HepG2 (cell line): ENCODE results near the gene SEC11A. TPM values are rescaled to one million over a fixed set of nuclear protein-coding genes. Genes with fewer than 3 reads are reported as not detected.

ENCODE experiments used
- ATAC-seq: fragments of 200-7000 bp; cut with Tn5 transposase; 3 replicates; pipeline ENCODE4 v1.9.1; 2020; ENCODE audit warnings: mild to moderate bottlenecking, moderate library complexity
- BruUV-seq: library from RNA; stranded (reverse); fragments of 400-500 nt; replicated peaks from 2 replicates; lab custom pipeline; 2021; lab: Mats Ljungman, UMichigan
- CTCF ChIA-PET: fragments of 300-600 bp; formaldehyde crosslinking; extraction: SDS; loops from one replicate; lab custom pipeline; 2021; ENCODE audit warnings: low total read pairs, inconsistent platforms, low intra/inter-chr PET ratio; lab: Yijun Ruan, JAX
- POLR2A ChIA-PET: fragments of 350-600 bp; sonication (Branson Sonifier 250); formaldehyde crosslinking; loops from one replicate; lab custom pipeline; 2020; ENCODE audit warnings: antibody characterized with exemption, inconsistent platforms; lab: Yijun Ruan, JAX
- DNase-seq: peaks from one replicate; pipeline ENCODE4 v3.0.0-alpha.2; 2015; ENCODE audit warnings: low spot score
- FAIRE-seq: peaks from 3 replicates; lab custom pipeline; 2011; peaks lifted over from hg19 to GRCh38; lab: Jason Lieb, UNC
- H2AFZ ChIP-seq: one replicate; pipeline ENCODE4 v1.6.1; 2011; ENCODE audit warnings: low read length, inconsistent platforms
- H3K27ac ChIP-seq: fragments of 300-600 bp; 3 replicates; pipeline ENCODE4 v1.8.0; 2011; ENCODE audit warnings: mixed run types, mild to moderate bottlenecking, mixed read lengths, low read length, inconsistent platforms; ENCODE audit not compliant: insufficient read depth; ENCODE audit errors: extremely low read length
- H3K27me3 ChIP-seq, 2 experiments: fragments of 200-600 bp in 1 of 2; 2 replicates in 1 of 2; 3 replicates in 1 of 2; pipeline versions ENCODE4 v1.6.0 to v1.8.0; 2011; ENCODE audit warnings: low read length in 2 of 2, mild to moderate bottlenecking in 2 of 2, moderate library complexity in 2 of 2, inconsistent platforms in 1 of 2; ENCODE audit not compliant: insufficient read depth in 2 of 2, control insufficient read depth in 1 of 2
- H3K36me3 ChIP-seq, 2 experiments: fragments of 200-600 bp in 1 of 2; replicated peaks in 1 of 2; 2 replicates in 1 of 2; 3 replicates in 1 of 2; pipeline versions ENCODE4 v1.5.1 to v1.8.0; 2011; ENCODE audit warnings: low read length in 2 of 2, inconsistent platforms in 1 of 2; ENCODE audit not compliant: insufficient read depth in 2 of 2, control insufficient read depth in 1 of 2
- H3K4me1 ChIP-seq: 2 replicates; pipeline ENCODE4 v1.5.1; 2012; ENCODE audit warnings: low read length, inconsistent platforms; ENCODE audit not compliant: insufficient read depth
- H3K4me2 ChIP-seq: 2 replicates; pipeline ENCODE4 v1.6.0; 2011; ENCODE audit warnings: low read depth, low read length, inconsistent platforms
- H3K4me3 ChIP-seq, 3 experiments: fragments of 200-600 bp in 1 of 3; sonication (generic), shearing (Covaris generic) in 1 of 3; replicated peaks in 1 of 3; 2 replicates each; pipeline ENCODE4 v1.5.1; 2011 to 2016; ENCODE audit warnings: low read length in 3 of 3, inconsistent platforms in 2 of 3, low read depth in 2 of 3, mild to moderate bottlenecking in 2 of 3, control low read depth in 1 of 3, mixed read lengths in 1 of 3; ENCODE audit not compliant: insufficient read depth in 1 of 3
- H3K79me2 ChIP-seq: one replicate; pipeline ENCODE4 v1.6.1; 2011; ENCODE audit warnings: low read length, inconsistent platforms; ENCODE audit not compliant: insufficient read depth
- H3K9ac ChIP-seq: 2 replicates; pipeline ENCODE4 v1.6.0; 2011; ENCODE audit warnings: mild to moderate bottlenecking, low read depth, low read length, inconsistent platforms; ENCODE audit not compliant: insufficient read depth
- H3K9me3 ChIP-seq: 2 replicates; pipeline ENCODE4 v1.5.1; 2012; ENCODE audit warnings: mild to moderate bottlenecking, low read length
- H4K20me1 ChIP-seq: 2 replicates; pipeline ENCODE4 v1.6.0; 2011; ENCODE audit warnings: inconsistent platforms, mild to moderate bottlenecking, low read length, moderate library complexity; ENCODE audit not compliant: insufficient read depth
- ATF1 ChIP-seq: IDR thresholded peaks from 2 replicates; pipeline ENCODE4 v1.6.1; 2016; ENCODE audit warnings: mild to moderate bottlenecking, control low read depth
- ELF3 ChIP-seq: IDR thresholded peaks from 2 replicates; pipeline ENCODE4 v1.6.1; 2016; ENCODE audit warnings: missing genetic modification reagents, missing compliant biosample characterization
- GABPA ChIP-seq, 2 experiments: IDR thresholded peaks; 2 replicates each; pipeline ENCODE4 v1.6.1; 2011 to 2016; ENCODE audit warnings: low read depth in 2 of 2, low read length in 1 of 2, missing biosample characterization in 1 of 2, missing genetic modification characterization in 1 of 2
- IKZF1 ChIP-seq: fragments of 450-650 bp; IDR thresholded peaks from 2 replicates; pipeline ENCODE4 v1.7.1; 2016
- MATR3 ChIP-seq: sonication (generic); formaldehyde crosslinking; IDR thresholded peaks from 2 replicates; pipeline ENCODE4 v1.4.0; 2020; ENCODE audit warnings: missing genetic modification reagents
- MYC ChIP-seq: sonication (generic); formaldehyde crosslinking; IDR thresholded peaks from 2 replicates; pipeline ENCODE4 v1.9.0; 2021; ENCODE audit warnings: missing genetic modification reagents, borderline replicate concordance
- SP2 ChIP-seq: sonication (generic); formaldehyde crosslinking; IDR thresholded peaks from 2 replicates; pipeline ENCODE4 v1.5.1; 2020; ENCODE audit warnings: mild to moderate bottlenecking, missing genetic modification reagents
- SUZ12 ChIP-seq: fragments of 150-350 bp; IDR thresholded peaks from 2 replicates; pipeline ENCODE4 v1.6.1; 2014; ENCODE audit warnings: low read depth, low read length
- TARDBP ChIP-seq: sonication (generic); formaldehyde crosslinking; IDR thresholded peaks from 2 replicates; pipeline ENCODE4 v1.8.0; 2022; ENCODE audit warnings: mild to moderate bottlenecking, missing genetic modification reagents
- TCF7 ChIP-seq: sonication (generic); IDR thresholded peaks from 2 replicates; pipeline ENCODE4 v1.6.1; 2016; ENCODE audit warnings: antibody characterized with exemption, low read depth
- TEAD3 ChIP-seq: optimal IDR thresholded peaks from 2 replicates; pipeline ENCODE3; 2016; ENCODE audit warnings: borderline replicate concordance
- ZFYVE20 ChIP-seq: sonication (generic); formaldehyde crosslinking; IDR thresholded peaks from 2 replicates; pipeline ENCODE4 v1.8.0; 2023; ENCODE audit warnings: low read depth, mild to moderate bottlenecking, moderate library complexity, missing genetic modification reagents, borderline replicate concordance
- ZNF281 ChIP-seq: sonication (generic); formaldehyde crosslinking; IDR thresholded peaks from 2 replicates; pipeline ENCODE4 v1.4.0; 2020; ENCODE audit warnings: missing genetic modification reagents, borderline replicate concordance
- ZNF460 ChIP-seq: sonication (generic); formaldehyde crosslinking; IDR thresholded peaks from 2 replicates; pipeline ENCODE4 v1.5.1; 2020; ENCODE audit warnings: missing genetic modification reagents, mild to moderate bottlenecking, borderline replicate concordance
- ZNF850 ChIP-seq: sonication (generic); formaldehyde crosslinking; conservative IDR thresholded peaks from 2 replicates; pipeline ENCODE4 v1.9.0; 2021; ENCODE audit warnings: mild to moderate bottlenecking, missing genetic modification reagents
- ZNF878 ChIP-seq: sonication (generic); formaldehyde crosslinking; IDR thresholded peaks from 2 replicates; pipeline ENCODE4 v1.8.1; 2023; ENCODE audit warnings: mild to moderate bottlenecking, missing genetic modification reagents, moderate library complexity
- WGBS: methylation state at CpG from one replicate; pipeline ENCODE4 v1.1.6; 2017; ENCODE audit warnings: low lambda C conversion rate; 5-methylcytosine and 5-hydroxymethylcytosine counted together
- in situ Hi-C: cut with HindIII; loops from 2 replicates; pipeline ENCODE4 v1.10.0; 2017; ENCODE audit warnings: low pct_unique_long_range_greater_than_20kb; ENCODE audit not compliant: extremely low pct_ligation_motif_present
- intact Hi-C: fragments of 100-400 bp; cut with micrococcal nuclease; formaldehyde crosslinking; loops from one replicate; pipeline ENCODE4 v1.10.0; 2022; ENCODE audit not compliant: unreplicated experiment
- polyA plus RNA-seq, 8 experiments: library from polyadenylated mRNA; depleted of rRNA in 3 of 8; stranded (reverse) in 7 of 8; unstranded in 1 of 8; fragments of >200 nt; fragmentation: Illumina TruSeq in 4 of 8; extraction: Trizol in 4 of 8; gene quantifications; 2 replicates each; pipeline versions ENCODE4 v1.2.1 to v1.2.3, GENCODE V29; 2011 to 2016; ENCODE audit warnings: low read depth in 4 of 8, missing spikeins in 1 of 8, mixed read lengths in 1 of 8; ENCODE audit not compliant: insufficient read depth in 1 of 8
- total RNA-seq, 5 experiments: library from RNA; depleted of rRNA; stranded (reverse); fragments of >200 nt; fragmentation: Illumina TruSeq; extraction: Trizol; gene quantifications; 2 replicates each; pipeline ENCODE4 v1.2.3, GENCODE V29; 2016; ENCODE audit warnings: low read depth in 1 of 5
- TF ChIP-seq, protein P1 (sequence below): sonication (generic); formaldehyde crosslinking; IDR thresholded peaks from 2 replicates; pipeline ENCODE4 v1.4.0; 2020; ENCODE audit warnings: missing genetic modification reagents, low read depth, mild to moderate bottlenecking, borderline replicate concordance
- TF ChIP-seq, protein P2 (sequence below): sonication (generic); formaldehyde crosslinking; IDR thresholded peaks from 2 replicates; pipeline ENCODE4 v1.8.1; 2023; ENCODE audit warnings: mild to moderate bottlenecking, missing genetic modification reagents, borderline replicate concordance

Gene SEC11A
- total and polyA plus RNA-seq, 2 of the 13 experiments (the other 11 are each of a cell fraction or from before 2014, with no cell fraction given), result 141 to 230 TPM

GRCh38 chr15:84734794-84735479 lies 19.0 kb upstream of the SEC11A start:
- ATAC-seq, result peak; percentile 70
- WGBS, result 29% methylated on average over 7 of the region's 7 CpGs
- H3K9me3 ChIP-seq, result no peaks in the 10 kb centered on the region
- BruUV-seq, result no TSS peak
- no peaks in the 10 kb centered on the region for H4K20me1 ChIP-seq
- in situ Hi-C loops, result no loop called here
- peak overlapping the region; percentile 58 for H3K4me2 ChIP-seq
- POLR2A ChIA-PET, result interaction anchor here (0.6 to 3.7 kb wide), 7 partner anchors 13 to 96 kb away, joined by 3 to 31 read pairs (median 5); partner anchors contain the start of genes SEC11A and WDR73
- no peaks in the 10 kb centered on the region for H3K27me3 ChIP-seq
- intact Hi-C loops, result no loop called here
- H3K36me3 ChIP-seq, result no peaks in the 10 kb centered on the region
- peak; percentile 75 for FAIRE-seq
- H3K4me1 ChIP-seq, result peaks cover 25% of the 10 kb centered on the region
- peak; percentile 56 for DNase-seq
- H3K4me3 ChIP-seq, result peak overlapping the region in 1 of 3 experiments; percentile 19; a peak in 1 of 6 replicates
- H2AFZ ChIP-seq, result no peak overlapping the region
- peak overlapping the region; percentile 17 for H3K27ac ChIP-seq
- CTCF ChIA-PET, result no interaction called here
- H3K79me2 ChIP-seq, result no peaks in the 10 kb centered on the region
- no peak overlapping the region for H3K9ac ChIP-seq
- TF ChIP-seq SUZ12, result no peak
- TF ChIP-seq ZFYVE20 (CRISPR knock-in tag), result no peak
- TF ChIP-seq GABPA (IDR thresholded peaks at IDR 0.05; ENCODE audit: low read depth, low read length), result no peak
- 0 out of 2 replicates have a peak, but pooled peaks have one; percentile 20 for TF ChIP-seq GABPA (CRISPR knock-in tag; IDR thresholded peaks at IDR 0.05; ENCODE audit: low read depth)
- TF ChIP-seq, protein P1, sequence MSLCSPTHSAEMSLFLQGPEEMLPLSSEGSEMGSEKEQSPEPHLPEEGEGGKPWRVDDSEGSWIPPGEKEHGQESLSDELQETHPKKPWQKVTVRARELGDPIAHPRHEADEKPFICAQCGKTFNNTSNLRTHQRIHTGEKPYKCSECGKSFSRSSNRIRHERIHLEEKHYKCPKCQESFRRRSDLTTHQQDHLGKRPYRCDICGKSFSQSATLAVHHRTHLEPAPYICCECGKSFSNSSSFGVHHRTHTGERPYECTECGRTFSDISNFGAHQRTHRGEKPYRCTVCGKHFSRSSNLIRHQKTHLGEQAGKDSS (CRISPR knock-in tag), result no peak
- no peak for TF ChIP-seq TEAD3 (CRISPR knock-in tag)
- no peak for TF ChIP-seq IKZF1
- TF ChIP-seq ATF1, result no peak
- no peak for TF ChIP-seq ZNF878 (CRISPR knock-in tag)
- TF ChIP-seq TCF7, result peak; percentile 13; the same call in 1 of the 2 replicates
- no peak for TF ChIP-seq MYC (CRISPR knock-in tag)
- TF ChIP-seq, protein P2, sequence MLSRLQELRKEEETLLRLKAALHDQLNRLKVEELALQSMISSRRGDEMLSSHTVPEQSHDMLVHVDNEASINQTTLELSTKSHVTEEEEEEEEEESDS (CRISPR knock-in tag), result no peak
- 0 out of 2 replicates have a peak, but pooled peaks have one; percentile 33 for TF ChIP-seq ELF3
- TF ChIP-seq ZNF281, result peak; percentile 87
- TF ChIP-seq MATR3, result no peak
- TF ChIP-seq SP2 (CRISPR knock-in tag), result no peak
- no peak for TF ChIP-seq ZNF460 (CRISPR knock-in tag)
- no peak for TF ChIP-seq ZNF850
- TF ChIP-seq TARDBP (CRISPR knock-in tag), result no peak
